SK-N-MC (cell line): ENCODE data around the gene RPS25.

Experiments
- EZH2 ChIP-seq: fragments of 200-600 bp; sonication (generic); IDR thresholded peaks from one replicate; pipeline ENCODE4 v1.6.1; 2017; ENCODE audit warnings: antibody characterized with exemption
- FOXP2 ChIP-seq: optimal IDR thresholded peaks from 2 replicates; pipeline ENCODE3; 2011; ENCODE audit warnings: mild to moderate bottlenecking, moderate library complexity; ENCODE audit not compliant: insufficient read depth; ENCODE audit errors: extremely low read length, control extremely low read depth
- POLR2AphosphoS5 ChIP-seq: IDR thresholded peaks from 2 replicates; pipeline ENCODE4 v1.6.1; 2012; ENCODE audit warnings: mild to moderate bottlenecking, low read depth, low read length, borderline replicate concordance

DNA sequence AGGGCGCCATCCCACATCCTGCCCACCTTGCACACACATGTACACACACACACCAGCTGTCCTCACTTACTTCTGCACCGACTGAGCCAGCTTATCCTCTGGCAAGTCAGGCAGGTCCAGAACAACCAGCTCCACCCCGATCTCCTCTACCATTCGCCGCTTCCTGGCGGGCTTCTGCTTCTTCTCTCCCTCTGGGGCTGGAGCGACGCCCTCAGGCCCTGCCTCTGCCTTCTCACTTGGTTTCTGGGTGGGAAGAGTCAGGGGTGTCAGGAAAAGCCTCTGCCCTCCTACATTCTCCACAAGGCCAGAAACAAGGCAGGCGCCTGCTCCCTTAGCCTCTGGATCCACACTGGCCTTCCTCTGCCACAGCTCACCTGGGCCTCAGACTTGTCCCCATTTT lies 30.5 kb upstream of the RPS25 start:
- TF ChIP-seq EZH2: no peak
- no peak for TF ChIP-seq POLR2AphosphoS5
- no peak for TF ChIP-seq FOXP2
